Activated T-helper 2 cell treated with anti-CD3 and anti-CD28 coated beads, Interferon-gamma antibody, Interleukin-2, Interleukin-4, amounts not matched to agents 10 μg/mL and 5 μg/mL and 100 μg/mL, durations not matched to agents 14 hours and 24 hours and 36 hours (primary cell): ENCODE results near the gene MELTF. TPM values are rescaled to one million over a fixed set of nuclear protein-coding genes. Genes with fewer than 3 reads are reported as not detected.
"Not testable (repeated sequence)": the region's sequence is repeated elsewhere in the genome, so short reads cannot be mapped to it uniquely, and the experiment has no call there.

Experiments
- DNase-seq: peaks from one replicate; pipeline ENCODE4 v3.0.0; 2021; ENCODE audit warnings: low spot score
- H3K27ac Mint-ChIP-seq: one replicate; pipeline ENCODE4 v1.8.0; 2021; ENCODE audit warnings: mixed read lengths
- H3K27me3 Mint-ChIP-seq: one replicate; pipeline ENCODE4 v1.8.0; 2021; ENCODE audit warnings: low read depth, mixed read lengths
- H3K36me3 Mint-ChIP-seq: one replicate; pipeline ENCODE4 v1.8.0; 2021; ENCODE audit warnings: low read depth, mixed read lengths
- H3K4me1 Mint-ChIP-seq: one replicate; pipeline ENCODE4 v1.8.0; 2021; ENCODE audit warnings: low read depth, mixed read lengths
- H3K4me3 Mint-ChIP-seq: one replicate; pipeline ENCODE4 v1.8.0; 2021; ENCODE audit warnings: low read depth, mild to moderate bottlenecking, moderate library complexity, mixed read lengths
- H3K9me3 Mint-ChIP-seq: one replicate; pipeline ENCODE4 v1.8.0; 2021; ENCODE audit warnings: mixed read lengths
- intact Hi-C: fragments of 100-400 bp; cut with micrococcal nuclease; formaldehyde crosslinking; loops from one replicate; pipeline ENCODE4 v1.15.1; 2023
- total RNA-seq: library from RNA; stranded (reverse); gene quantifications from 2 replicates; pipeline ENCODE4 v1.2.3, GENCODE V29; 2022

The MELTF gene
- 7.2 and 7.6 TPM in 2 replicates for total RNA-seq

- peak within 1 kb of the TSS; percentile 69 for H3K4me3 Mint-ChIP-seq
- no peaks in the 10 kb centered on the region for H3K27me3 Mint-ChIP-seq
- DNase-seq = peak; percentile 70
- H3K9me3 Mint-ChIP-seq = peaks cover 7% of the 10 kb centered on the region
- peaks cover 14% of the 10 kb centered on the region for H3K4me1 Mint-ChIP-seq
- intact Hi-C loops = loop anchor here (1.0 kb wide), 1 partner anchor 26 kb away; no protein-coding TSS in a partner anchor
- H3K27ac Mint-ChIP-seq = no peak within 1 kb of the TSS
- H3K36me3 Mint-ChIP-seq = no peaks in the 10 kb centered on the region
Measured at GRCh38 chr3:197029511-197030167, at the start of gene MELTF. Gene MELTF, minus strand, starts transcription at chr3:197029817. Its CDS starts 115 bp downstream, at chr3:197029702.

- no peaks in the 10 kb centered on the region for H3K9me3 Mint-ChIP-seq
- H3K27me3 Mint-ChIP-seq = no peaks in the 10 kb centered on the region
- no peak overlapping the region for H3K4me3 Mint-ChIP-seq
- peaks cover 20% of the 10 kb centered on the region for H3K36me3 Mint-ChIP-seq
- no peak for DNase-seq
- H3K4me1 Mint-ChIP-seq = no peaks in the 10 kb centered on the region
- no peak overlapping the region for H3K27ac Mint-ChIP-seq
- intact Hi-C loops = no loop called here
Measured at GRCh38 chr3:197076415-197076814, 46.8 kb upstream of the MELTF start.

GRCh38 chr3:197068077-197068476 is 38.5 kb upstream of the MELTF start:
- no peak for DNase-seq
- Mint-ChIP-seq H3K4me1 (peaks cover 2% of the 10 kb centered on the region), H3K4me3 (no peak overlapping the region), H3K36me3 (peaks cover 21% of the 10 kb centered on the region), H3K27me3 (no peaks in the 10 kb centered on the region), H3K9me3 (no peaks in the 10 kb centered on the region), H3K27ac (no peak overlapping the region)
- intact Hi-C loops = no loop called here

GRCh38 chr3:197064771-197065170 is 35.2 kb upstream of the MELTF start:
- no peak overlapping the region for H3K4me3 Mint-ChIP-seq
- H3K36me3 Mint-ChIP-seq = peaks cover 41% of the 10 kb centered on the region
- H3K9me3 Mint-ChIP-seq = no peaks in the 10 kb centered on the region
- H3K27ac Mint-ChIP-seq = no peak overlapping the region
- no peaks in the 10 kb centered on the region for H3K27me3 Mint-ChIP-seq
- intact Hi-C loops = no loop called here
- no peak for DNase-seq
- peaks cover 2% of the 10 kb centered on the region for H3K4me1 Mint-ChIP-seq

GRCh38 chr3:197062446-197062845 is 32.8 kb upstream of the MELTF start:
- Mint-ChIP-seq H3K27me3 (no peaks in the 10 kb centered on the region), H3K27ac (no peak overlapping the region), H3K4me3 (no peak overlapping the region), H3K4me1 (peaks cover 2% of the 10 kb centered on the region), H3K36me3 (peaks cover 63% of the 10 kb centered on the region), H3K9me3 (no peaks in the 10 kb centered on the region)
- intact Hi-C loops = no loop called here
- no peak for DNase-seq

GRCh38 chr3:197051637-197052036 is 22.0 kb upstream of the MELTF start:
- H3K27ac Mint-ChIP-seq, DNase-seq, intact Hi-C loops, H3K9me3 Mint-ChIP-seq, H3K4me1 Mint-ChIP-seq, H3K27me3 Mint-ChIP-seq, H3K4me3 Mint-ChIP-seq: not testable (repeated sequence)
- peaks cover 38% of the 10 kb centered on the region for H3K36me3 Mint-ChIP-seq

GRCh38 chr3:197050511-197050910 is 20.9 kb upstream of the MELTF start:
- Mint-ChIP-seq H3K36me3 (peaks cover 43% of the 10 kb centered on the region), H3K4me1 (peaks cover 7% of the 10 kb centered on the region), H3K27me3 (no peaks in the 10 kb centered on the region), H3K27ac (peak overlapping the region; percentile 52), H3K4me3 (no peak overlapping the region), H3K9me3 (no peaks in the 10 kb centered on the region)
- DNase-seq = no peak
- intact Hi-C loops = no loop called here

- no peaks in the 10 kb centered on the region for H3K9me3 Mint-ChIP-seq
- no peak for DNase-seq
- H3K4me3 Mint-ChIP-seq = no peak overlapping the region
- intact Hi-C loops = no loop called here
- no peaks in the 10 kb centered on the region for H3K4me1 Mint-ChIP-seq
- no peak overlapping the region for H3K27ac Mint-ChIP-seq
- no peaks in the 10 kb centered on the region for H3K27me3 Mint-ChIP-seq
- H3K36me3 Mint-ChIP-seq = peaks cover 25% of the 10 kb centered on the region
Measured at GRCh38 chr3:197042539-197042938, 12.9 kb upstream of the MELTF start.

- H3K4me3 Mint-ChIP-seq = no peak overlapping the region
- no peak overlapping the region for H3K27ac Mint-ChIP-seq
- H3K36me3 Mint-ChIP-seq = peaks cover 25% of the 10 kb centered on the region
- no peaks in the 10 kb centered on the region for H3K4me1 Mint-ChIP-seq
- DNase-seq = no peak
- no peaks in the 10 kb centered on the region for H3K27me3 Mint-ChIP-seq
- intact Hi-C loops = no loop called here
- no peaks in the 10 kb centered on the region for H3K9me3 Mint-ChIP-seq
Measured at GRCh38 chr3:197041875-197042488, 12.4 kb upstream of the MELTF start.

- Mint-ChIP-seq H3K9me3 (no peaks in the 10 kb centered on the region), H3K27ac (no peak overlapping the region), H3K4me1 (no peaks in the 10 kb centered on the region), H3K27me3 (peaks cover 2% of the 10 kb centered on the region), H3K36me3 (peaks cover 14% of the 10 kb centered on the region), H3K4me3 (no peak overlapping the region)
- intact Hi-C loops = no loop called here
- DNase-seq = no peak
Measured at GRCh38 chr3:197040658-197041057, 11.0 kb upstream of the MELTF start.

- Mint-ChIP-seq H3K9me3 (peaks cover 7% of the 10 kb centered on the region), H3K27ac (no peak overlapping the region), H3K4me1 (no peaks in the 10 kb centered on the region), H3K27me3 (peaks cover 4% of the 10 kb centered on the region), H3K4me3 (no peak overlapping the region), H3K36me3 (peaks cover 2% of the 10 kb centered on the region)
- DNase-seq = no peak
- intact Hi-C loops = no loop called here
Measured at GRCh38 chr3:197038679-197039462, 9.3 kb upstream of the MELTF start.

- no peak overlapping the region for H3K27ac Mint-ChIP-seq
- H3K4me1 Mint-ChIP-seq = peaks cover 11% of the 10 kb centered on the region
- H3K36me3 Mint-ChIP-seq = no peaks in the 10 kb centered on the region
- intact Hi-C loops = no loop called here
- no peak overlapping the region for H3K4me3 Mint-ChIP-seq
- H3K9me3 Mint-ChIP-seq = peaks cover 10% of the 10 kb centered on the region
- no peak for DNase-seq
- H3K27me3 Mint-ChIP-seq = peaks cover 4% of the 10 kb centered on the region
Measured at GRCh38 chr3:197035577-197035976, 6.0 kb upstream of the MELTF start.

GRCh38 chr3:197034778-197035177 is 5.2 kb upstream of the MELTF start:
- intact Hi-C loops, DNase-seq, H3K27ac Mint-ChIP-seq, H3K9me3 Mint-ChIP-seq, H3K4me3 Mint-ChIP-seq, H3K27me3 Mint-ChIP-seq, H3K36me3 Mint-ChIP-seq: not testable (repeated sequence)
- H3K4me1 Mint-ChIP-seq = peaks cover 13% of the 10 kb centered on the region
